NOMO-1 treated with dmso at 0.1 percent for 144 hours (cell line): ENCODE measurements around the gene APBA2.

Experiments
- DNase-seq: peaks from one replicate; lab custom pipeline; 2025; ENCODE audit not compliant: unreplicated experiment; lab: John Stamatoyannopoulos, UW

The APBA2 gene

DNA sequence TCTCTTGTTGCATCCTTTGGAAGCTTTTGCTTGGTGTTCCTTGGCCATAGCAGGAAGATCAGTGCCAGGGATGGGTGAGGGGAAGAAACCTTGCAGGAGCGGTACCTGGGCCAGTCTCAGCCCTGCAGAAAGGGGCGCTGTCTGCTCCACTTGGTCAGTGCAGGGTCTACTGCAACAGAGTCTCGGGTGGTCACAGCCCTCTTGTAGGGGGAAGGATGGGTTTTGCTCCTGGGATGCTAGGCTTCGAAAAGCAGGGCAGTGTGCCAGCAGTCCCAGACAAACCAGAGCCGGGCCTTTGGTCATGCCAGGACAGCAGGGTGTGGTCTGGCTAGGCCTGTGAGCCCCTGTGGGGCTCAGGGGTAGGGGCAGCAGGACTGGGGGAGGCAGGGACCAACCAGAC, 186.7 kb downstream of the APBA2 start:
- DNase-seq = no peak

DNA sequence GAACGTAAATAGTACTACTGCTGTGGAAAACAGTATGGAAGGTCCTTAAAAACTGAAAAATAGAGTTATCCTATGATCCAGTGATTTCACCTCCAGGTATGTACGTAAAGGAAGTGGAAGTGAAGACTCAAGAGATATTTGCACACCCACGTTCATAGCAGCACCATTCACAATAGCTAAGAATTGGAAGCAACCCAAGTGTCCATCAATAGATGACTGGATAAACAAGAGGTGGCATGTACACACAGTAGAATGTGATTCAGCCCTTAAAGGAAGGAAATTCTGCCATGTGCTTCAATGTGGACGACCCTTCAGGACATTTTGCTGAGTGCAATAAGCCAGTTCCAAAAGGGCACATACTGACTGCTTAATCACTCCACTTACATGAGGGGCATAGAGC, 188.3 kb downstream of the APBA2 start:
- DNase-seq = no peak

DNA sequence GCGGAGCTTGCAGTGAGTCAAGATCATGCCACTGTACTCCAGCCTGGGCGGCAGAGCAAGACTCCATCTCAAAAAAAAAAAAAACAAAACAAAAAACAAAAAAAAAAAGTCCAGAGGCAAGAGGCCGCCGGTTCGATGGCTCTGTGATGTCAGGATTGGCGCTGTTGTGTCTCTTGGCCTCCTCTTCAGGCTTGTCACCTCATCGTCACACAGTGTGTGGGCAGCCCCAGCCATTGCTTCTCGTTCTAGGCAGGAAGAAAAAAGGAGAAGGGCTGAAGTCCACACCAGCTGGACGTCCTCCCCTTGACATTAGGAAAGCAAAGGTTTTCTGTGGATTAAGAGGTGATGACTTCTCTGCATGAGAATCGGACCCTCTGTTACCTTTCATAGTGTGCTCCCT, 192.8 kb downstream of the APBA2 start:
- DNase-seq = no peak

DNA sequence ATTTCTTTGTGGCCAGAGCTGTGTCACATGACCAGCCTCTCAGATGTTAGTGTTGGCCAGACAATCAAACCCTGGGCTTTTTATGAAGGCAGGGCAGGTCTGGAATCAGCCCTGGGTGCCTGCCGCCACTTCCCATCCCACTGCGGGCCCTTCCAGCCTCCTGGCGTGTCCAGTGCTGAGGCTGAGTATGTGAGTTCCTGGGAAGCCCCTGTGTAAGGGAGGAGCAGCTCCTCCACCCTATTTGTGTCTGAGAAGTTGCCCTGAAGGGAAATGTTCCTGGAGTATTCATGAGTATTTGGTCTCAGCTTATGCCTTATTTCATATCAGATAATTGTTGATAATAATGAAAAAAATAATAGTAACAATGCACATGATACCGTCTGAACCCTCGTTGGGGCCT, 193.7 kb downstream of the APBA2 start:
- no peak for DNase-seq

DNA sequence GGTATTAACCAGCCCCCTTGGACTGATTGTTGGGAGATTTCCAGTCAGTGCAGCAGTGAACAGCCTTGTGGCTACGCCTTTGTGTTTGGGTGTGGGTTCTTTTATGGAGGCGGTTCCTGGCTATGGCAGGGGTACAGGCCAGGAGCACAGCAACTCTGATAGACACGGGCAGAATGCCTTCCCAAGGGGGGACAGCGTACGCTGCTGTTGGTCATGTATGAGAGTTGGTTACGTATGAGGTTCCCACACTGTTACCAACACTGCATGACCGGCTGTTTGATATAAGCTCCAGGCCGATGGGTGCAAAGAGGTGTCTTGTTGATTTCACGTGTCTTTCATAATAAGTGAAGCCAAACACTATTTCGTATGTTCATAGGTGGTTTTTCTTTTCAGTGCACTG, 196.0 kb downstream of the APBA2 start:
- DNase-seq = no peak

DNA sequence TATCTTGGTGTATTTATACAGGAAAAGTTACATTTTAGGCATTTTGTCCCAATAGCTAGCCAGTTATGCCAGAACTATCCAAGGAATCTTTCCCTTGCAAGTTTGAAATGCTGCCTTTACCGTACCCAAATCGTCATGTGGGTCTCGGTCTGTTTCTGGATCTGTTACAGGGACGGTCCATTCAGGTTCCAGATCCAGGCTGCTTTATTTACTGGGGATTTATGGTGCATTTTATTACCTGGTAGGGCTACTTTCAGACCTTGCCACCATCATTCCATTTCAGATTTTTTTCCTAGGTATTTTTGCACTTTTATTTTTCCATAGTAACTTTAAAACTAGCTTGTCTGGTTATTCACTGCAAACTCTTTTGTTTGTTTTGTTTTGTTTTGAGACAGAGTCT, 197.4 kb downstream of the APBA2 start:
- no peak for DNase-seq

DNA sequence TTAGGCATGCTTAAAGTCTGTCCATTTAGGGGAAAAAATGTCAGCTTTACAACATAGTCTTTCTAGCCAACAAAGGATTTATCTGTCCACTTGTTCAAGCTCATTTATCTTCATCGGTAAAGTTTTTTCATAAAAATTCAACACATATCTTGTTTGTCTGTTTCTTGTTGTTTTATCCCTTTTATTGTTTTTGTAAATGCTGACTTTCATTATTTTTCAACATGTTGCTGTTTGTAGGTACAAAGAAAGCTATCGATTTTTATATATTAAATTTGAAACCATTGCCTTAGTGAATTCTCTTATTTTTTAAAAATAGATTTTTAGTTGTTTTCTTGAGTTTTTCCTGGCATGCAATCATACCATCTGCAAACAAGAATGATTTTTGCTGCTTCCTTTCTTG, 198.1 kb downstream of the APBA2 start:
- DNase-seq = no peak

DNA sequence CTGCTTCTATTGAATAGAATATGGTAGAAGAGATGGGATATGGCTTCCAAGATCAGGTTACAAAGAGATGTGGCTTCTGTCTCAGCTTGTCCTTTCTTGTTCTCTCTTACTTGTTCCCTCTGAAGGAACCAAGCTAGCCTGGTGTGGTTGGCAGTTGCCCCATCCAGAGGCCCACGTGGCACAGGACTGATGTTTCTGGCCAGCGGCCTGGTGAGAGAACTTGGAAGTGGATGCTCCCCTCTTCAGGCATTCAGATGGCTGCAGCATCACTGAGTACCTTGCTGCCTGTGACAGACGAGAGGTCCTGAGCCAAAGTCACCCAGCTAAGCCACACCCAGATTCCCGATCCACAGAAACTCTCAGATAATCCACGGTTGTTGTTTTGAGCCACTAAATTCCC, 200.2 kb downstream of the APBA2 start:
- no peak for DNase-seq

DNA sequence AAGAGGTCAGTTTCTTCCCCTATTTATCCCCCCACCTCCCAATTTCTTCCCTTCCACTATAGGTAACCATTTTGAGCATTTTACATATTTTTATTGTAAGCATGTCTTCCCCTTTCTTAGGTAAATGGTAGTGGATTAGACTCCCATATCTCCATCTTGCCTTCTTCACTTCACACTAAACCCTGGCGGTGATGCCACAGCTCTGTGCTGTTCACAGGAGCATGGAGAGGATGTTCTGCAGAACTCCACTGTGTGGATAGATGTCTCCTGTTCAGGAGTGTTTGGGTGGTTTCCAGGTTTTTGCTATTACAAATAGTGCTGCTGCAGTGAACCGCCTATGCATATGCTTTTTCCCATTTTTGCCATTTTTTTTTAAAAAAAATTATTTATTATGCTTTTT, 201.1 kb downstream of the APBA2 start:
- DNase-seq = no peak

DNA sequence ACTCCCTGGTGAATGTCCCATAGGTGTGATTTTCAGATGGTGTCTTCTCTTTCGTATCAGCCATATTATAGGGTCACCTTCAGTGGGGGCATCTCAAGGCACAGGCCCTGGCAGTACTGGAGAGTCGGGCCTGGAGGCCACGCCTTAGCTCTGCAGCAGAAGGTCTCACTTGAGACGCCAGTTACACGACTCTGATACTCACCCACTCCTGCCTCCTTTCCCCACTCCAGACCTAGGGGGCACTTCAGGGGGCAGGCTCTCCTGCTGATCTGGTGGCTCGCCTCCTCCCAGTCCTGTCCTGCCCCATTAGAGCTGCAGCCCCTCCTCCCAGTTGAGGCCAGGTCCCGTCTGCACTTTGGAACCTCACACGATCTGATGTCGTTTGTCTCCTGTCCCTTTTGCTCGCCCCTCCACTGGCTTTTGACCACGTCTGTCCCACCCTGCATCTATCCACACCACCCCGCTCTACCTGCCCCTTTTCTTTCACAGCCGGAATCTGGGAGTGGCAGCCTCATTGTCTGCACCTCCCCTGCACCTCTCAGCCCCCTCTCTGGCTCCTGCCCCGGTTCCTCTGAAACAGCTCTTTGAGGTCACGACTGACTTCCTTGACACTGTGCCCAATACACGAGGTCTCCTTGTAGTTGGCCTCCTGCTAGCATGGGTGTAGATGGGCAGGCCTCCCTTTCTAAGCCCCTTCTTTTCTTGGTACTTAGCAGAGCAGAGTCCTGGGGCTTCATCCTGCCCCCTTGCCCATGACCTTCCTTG, 201.9 kb downstream of the APBA2 start:
- no peak for DNase-seq

DNA sequence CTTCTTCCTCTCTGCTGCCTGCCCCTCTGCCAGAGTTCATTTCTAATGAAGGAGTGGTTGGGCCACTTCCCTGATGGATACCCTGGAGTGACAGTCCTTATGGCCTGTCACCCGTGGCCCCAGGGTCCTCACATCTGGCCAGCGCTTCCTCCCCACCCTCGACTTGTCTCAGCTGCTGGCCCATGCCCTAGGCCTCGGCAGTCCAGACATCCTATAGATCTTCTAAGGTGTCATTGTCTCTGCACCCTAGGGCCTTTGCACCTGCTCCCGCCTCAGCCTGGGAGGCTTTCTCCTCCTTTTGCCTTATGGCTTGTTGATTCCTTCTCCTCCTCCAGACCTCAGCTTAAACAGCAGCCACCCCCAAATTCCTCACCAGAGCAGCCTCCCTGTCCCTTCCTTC, 202.9 kb downstream of the APBA2 start:
- DNase-seq = no peak

DNA sequence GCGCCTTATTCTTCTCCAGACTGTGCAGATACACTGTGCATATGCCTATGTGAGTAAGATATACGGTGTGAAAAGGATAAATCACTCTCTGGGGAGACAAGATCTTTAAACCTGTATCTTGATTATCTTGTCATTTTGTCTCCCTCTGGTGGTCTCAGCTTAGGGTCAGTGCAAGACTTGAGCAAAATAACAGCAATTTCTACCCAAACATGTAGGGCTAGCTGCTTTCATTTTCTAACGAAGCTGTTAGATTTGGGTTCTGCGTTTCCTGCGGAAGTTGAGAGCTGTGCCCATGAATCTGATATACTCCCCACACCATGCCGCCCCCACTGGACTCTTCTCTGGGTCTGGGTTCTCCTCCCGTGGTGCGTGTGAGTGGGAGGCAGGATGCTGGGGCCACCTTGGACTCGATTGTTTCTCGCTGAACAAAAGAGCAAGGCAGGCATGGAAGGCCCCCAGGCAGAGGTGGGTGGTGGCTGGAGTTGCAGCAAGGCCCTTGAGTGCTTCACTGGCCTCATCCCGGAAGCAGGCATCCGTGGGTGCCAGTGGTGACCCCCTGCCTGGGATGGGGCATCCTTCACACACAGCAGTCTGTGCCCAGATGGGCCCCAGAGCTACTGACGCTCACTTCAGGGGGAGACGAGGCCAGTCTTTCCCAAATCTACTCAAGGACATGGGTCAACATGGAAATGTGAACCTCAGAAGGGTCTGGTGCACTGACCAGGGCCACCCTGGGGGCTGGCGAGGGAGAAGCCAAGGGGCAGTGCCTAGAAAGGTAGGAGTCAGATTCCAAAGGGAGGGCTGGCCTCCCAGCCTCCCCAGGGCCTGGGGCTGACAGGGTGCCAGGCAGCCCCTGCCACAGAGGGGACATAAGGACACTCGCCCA, 204.2 kb downstream of the APBA2 start:
- no peak for DNase-seq

DNA sequence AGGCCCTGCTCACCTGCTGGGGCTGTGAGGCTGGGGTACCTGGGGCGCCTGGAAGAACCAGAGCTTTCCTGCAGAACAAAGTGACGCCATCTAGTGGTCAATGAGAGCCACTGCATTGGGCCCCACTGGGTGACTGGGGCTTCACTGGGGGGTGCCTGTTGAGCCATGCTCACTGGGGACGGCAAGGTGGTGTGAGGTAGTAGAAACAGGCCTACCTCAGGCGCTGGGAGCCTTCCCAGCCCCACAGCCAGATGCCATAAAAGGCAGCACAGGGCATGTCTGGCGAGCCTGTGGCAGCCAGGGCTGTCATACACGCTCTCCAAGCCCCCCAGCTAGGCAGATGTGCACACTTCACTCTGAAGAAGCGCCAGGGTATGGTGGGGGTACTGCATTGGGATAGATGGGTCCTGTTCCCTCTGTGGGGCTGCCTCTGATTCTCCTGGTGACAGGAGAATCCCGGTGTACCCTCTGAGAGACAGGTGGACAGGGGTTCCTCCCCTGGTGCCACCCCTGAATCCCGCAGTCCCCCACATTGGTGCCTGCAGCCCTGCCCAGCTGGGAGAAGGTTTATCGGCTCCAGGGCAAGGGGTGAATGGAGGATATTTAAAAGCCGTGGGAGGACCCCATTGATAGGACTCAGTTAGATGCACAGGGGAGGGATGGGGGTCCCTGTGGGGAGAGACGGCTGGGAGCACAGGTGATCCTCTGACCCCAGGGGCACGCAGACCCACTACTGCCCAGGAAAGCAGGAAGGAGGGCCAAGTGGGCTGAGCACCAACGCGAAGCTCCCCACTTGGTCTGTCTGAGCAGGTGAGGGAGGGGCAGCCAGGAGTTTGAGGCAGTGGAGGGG, 205.1 kb downstream of the APBA2 start:
- no peak for DNase-seq

DNA sequence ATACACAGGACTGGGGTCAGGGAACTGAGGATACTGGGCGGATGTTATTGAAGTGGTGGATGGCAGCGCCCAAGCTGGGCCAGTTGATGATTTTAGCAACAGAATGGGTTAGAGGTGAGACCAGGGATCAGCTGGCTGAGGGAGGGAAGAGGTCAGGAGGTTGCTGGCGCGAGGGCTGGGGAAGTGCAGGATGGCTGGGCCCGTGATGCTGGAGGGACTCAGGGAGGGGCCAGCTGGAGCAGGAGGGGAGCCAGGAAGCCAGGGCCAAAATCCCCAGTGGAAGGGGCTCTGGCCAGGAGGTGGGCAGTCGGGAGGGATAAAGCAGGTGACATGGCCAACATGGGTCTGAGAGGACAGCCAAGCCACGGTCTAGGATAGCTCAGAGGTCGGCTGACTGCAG, 205.9 kb downstream of the APBA2 start:
- no peak for DNase-seq

DNA sequence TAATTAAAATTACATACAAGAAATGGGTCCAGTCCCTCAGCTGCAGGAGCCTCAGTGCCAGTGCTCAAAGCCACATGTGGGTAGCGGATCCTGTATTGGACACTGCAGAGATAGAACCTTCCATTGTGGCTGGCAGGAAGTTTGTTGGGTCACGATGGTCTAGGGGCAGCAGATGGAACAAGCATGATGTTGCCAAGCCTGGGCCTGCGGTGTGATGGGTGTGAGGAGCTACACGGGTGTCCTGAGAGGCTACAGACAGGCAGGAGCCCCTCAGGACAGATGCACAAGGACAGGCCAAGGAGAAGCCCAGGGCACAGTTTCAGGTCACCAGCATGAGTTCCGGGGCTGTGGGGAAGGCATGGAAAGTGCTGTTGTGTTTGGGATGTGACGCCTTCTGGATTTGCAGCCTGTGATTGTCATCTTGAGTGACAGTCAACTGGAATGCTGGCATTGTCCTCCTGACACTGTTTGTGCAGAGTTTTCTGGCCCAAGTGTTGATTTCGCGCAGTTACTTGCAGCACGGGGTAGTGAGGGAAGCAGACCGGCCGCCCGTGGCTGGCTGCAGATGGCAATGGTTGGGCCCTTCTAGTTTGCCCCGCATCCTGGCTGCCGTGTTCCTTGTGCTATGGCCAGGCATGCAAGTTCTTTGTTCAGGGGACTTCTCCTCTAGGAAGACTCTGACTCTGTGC, 206.7 kb downstream of the APBA2 start:
- DNase-seq = no peak

DNA sequence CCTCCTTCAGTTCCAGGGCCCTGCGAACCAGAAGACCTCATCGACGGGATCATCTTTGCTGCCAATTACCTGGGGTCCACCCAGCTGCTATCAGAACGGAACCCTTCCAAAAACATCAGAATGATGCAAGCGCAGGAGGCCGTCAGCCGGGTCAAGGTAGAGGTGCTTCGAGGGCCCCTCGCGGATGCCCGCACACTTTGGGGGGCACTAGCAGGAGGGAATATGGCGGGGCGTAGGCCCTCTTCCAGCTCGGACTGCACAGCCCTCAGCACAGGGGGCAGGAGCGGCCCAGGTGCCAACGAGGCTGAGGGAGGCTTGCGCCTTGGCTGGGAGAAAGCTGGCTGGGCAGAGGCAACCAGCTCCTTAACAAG, 207.3 kb downstream of the APBA2 start:
- no peak for DNase-seq

DNA sequence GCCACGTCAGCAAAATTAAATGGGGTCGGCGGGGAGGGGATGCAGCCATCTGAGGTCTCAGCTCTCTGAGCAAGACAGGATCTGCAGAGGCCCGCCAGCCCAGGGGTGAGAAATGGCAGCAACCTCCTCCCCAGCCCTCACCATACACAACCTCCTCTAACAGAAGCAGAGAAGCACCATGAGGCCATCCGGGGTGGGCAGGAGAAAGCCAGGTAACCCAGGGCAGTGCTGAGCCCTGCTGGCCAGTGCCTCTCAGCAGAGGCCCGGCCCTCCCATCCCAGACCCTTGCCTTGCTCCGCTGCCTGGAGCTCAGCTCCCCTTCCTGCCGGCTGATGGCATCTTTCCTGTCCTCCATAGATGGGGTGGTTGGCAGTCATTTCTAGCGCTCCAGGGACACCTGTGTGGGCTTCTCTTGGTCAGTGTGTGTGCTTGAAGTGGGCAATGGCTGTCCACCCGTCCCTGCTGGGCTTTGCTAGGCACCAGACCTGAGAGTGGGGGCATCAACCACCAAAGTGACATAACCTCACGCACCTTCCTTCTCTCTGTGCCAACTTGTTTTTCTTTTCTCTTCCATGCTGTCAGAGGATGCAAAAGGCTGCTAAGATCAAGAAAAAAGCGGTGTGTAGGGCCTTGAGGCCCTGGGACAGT, 208.0 kb downstream of the APBA2 start:
- no peak for DNase-seq

DNA sequence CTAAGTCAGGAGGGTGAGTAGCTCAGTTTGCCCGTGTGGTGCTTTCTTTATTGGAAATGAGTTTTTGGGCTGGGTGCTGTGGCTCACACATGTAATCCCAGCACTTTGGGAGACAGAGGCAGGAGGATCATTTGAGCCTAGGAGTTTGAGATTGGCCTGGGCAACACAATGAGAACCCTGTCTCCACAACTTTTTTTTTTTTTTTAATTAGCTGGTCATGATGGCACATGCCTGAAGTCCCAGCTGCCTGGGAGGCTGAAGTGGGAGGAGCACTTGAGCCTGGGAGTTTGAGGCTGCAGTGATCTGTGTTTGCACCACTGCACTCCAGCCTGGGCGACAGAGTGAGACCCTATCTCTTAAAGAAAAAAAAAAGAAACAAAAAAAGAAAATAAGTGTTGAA, 208.9 kb downstream of the APBA2 start:
- no peak for DNase-seq

DNA sequence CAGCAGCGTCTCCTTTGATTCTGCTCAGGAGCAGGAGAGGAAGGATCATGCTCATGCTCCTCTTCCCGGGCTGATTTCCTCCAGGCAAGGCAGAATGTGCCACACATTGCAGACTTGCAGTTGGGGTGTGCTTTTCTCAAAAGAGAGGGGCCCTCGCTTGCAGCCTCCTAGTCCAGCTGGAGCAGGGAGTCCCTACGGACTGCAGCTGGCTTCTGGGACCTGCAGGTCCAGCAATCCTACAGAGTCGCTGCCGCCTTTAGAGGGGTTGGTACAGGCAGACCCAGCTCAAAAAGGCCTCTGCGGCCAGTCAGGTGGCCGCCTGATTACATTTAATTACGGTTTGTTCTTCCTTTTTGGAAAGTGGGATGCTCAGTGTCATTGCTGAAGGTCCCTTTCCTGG, 210.0 kb downstream of the APBA2 start:
- DNase-seq = no peak

DNA sequence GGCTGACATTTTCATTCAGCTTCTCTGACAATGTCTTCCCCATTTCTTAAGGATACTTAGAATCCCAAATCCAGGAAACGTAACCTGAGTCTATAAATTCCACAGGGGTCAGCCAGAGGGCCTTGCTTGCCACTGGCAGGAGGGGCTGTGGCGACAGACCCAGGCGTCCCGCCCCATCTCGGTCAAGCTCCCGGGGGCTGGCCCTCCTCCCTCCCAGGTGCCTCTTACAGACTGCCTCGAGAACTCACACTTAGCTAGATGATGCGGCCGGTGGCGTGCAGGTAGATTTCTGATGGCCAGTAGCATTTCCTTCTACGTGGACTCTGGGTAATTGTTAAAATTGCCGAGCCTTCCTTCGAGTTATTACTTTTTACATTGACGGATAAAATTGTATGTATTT, 211.4 kb downstream of the APBA2 start:
- DNase-seq = no peak

DNA sequence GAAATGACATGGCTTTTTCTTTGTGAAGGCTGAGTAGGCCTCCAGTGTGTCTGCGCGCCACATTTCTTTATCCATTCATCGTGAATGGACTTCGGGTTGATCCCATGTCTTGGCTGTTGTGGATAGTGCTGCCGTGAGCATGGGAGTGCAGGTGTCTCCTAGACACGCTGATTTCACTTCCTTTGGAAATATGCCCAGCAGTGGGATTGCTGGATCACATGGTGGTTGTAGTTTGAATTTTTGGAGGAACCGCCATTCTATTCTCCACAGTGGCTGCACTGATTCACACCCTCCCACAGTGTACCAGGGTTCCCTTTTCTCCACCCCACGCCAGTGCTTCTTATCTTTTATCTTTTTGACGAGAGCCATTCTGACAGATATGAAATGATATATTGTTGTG, 212.2 kb downstream of the APBA2 start:
- DNase-seq = no peak
